Spinal cord (tissue), 10 donors: ENCODE data around the gene HSD11B1. TPM values are rescaled to one million over a fixed set of nuclear protein-coding genes. Genes with fewer than 3 reads are reported as not detected.

ENCODE experiments used
- DNase-seq, 6 donors: peaks; one replicate each; pipeline versions ENCODE4 v3.0.0 to v3.0.0-alpha.2; 2013 to 2015; ENCODE audit warnings: low spot score in 6 of 6, low read depth in 4 of 6
- H3K27ac ChIP-seq: one replicate; pipeline ENCODE4 v1.5.1; 2013; ENCODE audit warnings: low read depth, low read length, control low read depth
- H3K27me3 ChIP-seq: one replicate; pipeline ENCODE4 v1.6.1; 2013; ENCODE audit warnings: low read length; ENCODE audit not compliant: control insufficient read depth, insufficient read depth
- H3K36me3 ChIP-seq: one replicate; pipeline ENCODE4 v1.6.1; 2013; ENCODE audit warnings: low read length; ENCODE audit not compliant: control insufficient read depth, insufficient read depth
- H3K4me1 ChIP-seq: one replicate; pipeline ENCODE4 v1.6.1; 2013; ENCODE audit warnings: low read length; ENCODE audit not compliant: control insufficient read depth, insufficient read depth
- H3K4me3 ChIP-seq: one replicate; pipeline ENCODE4 v1.5.1; 2013; ENCODE audit warnings: low read depth, low read length, control low read depth
- H3K9me3 ChIP-seq: one replicate; pipeline ENCODE4 v1.6.1; 2013; ENCODE audit warnings: low read length; ENCODE audit not compliant: control insufficient read depth, insufficient read depth
- WGBS: methylation state at CpG from one replicate; pipeline ENCODE4 v1.1.5; 2013; ENCODE audit warnings: missing lambda C conversion rate; ENCODE audit not compliant: insufficient coverage; 5-methylcytosine and 5-hydroxymethylcytosine counted together
- long read RNA-seq, 4 donors: transcript quantifications; one replicate each; lab custom pipeline, GENCODE V29; 2026
- polyA plus RNA-seq, 2 donors: library from polyadenylated mRNA; unstranded; fragments of 120-200 nt; gene quantifications; one replicate each; pipeline ENCODE4 v1.2.1, GENCODE V29; 2013; ENCODE audit not compliant: insufficient read length in 2 of 2
- total RNA-seq, 2 donors: library from RNA; depleted of rRNA in 1 of 2; stranded (reverse); fragments of 120-200 nt in 1 of 2; fragments of >200 nt in 1 of 2; gene quantifications; one replicate each; pipeline versions ENCODE4 v1.2.3 to v1.2.4, GENCODE V29; 2013 to 2014
- donor health status: healthy.

HSD11B1 gene
- total RNA-seq = under 1 TPM; 0.22 to 0.40 TPM
- under 1 TPM; 0.38 to 0.75 TPM for polyA plus RNA-seq
- long read RNA-seq, donor 1 = 0 reads
- long read RNA-seq, donor 2 = 0 reads
- long read RNA-seq, donor 3 = 0 reads
- long read RNA-seq, donor 4, partial matches to known transcripts = 0 of 4 reads
- long read RNA-seq, donor 4, other reads (novel, unspliced or antisense) = 0 of 4 reads

DNA sequence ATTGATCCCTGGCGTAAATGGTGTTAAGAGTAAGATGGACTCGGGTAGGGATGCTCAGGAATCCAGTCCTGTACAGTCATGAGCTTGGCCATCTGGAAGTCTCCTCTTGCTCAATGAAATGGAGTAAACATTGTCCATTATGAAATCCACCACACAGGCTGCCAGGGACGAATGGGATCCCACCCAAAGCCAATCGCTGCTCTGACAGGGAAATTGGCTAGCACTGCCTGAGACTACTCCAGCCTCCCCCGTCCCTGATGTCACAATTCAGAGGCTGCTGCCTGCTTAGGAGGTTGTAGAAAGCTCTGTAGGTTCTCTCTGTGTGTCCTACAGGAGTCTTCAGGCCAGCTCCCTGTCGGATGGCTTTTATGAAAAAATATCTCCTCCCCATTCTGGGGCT lies at the start of gene HSD11B1:
HSD11B1 (plus strand) TSS at position 263 of the 400 bp plus-strand sequence; CDS start at position 360, 97 bp downstream.
- no peaks in the 10 kb centered on the region for H3K27me3 ChIP-seq
- H3K4me1 ChIP-seq = no peaks in the 10 kb centered on the region
- DNase-seq = peak in 2 of 6 donors; percentile 16 to 40
- H3K9me3 ChIP-seq = no peaks in the 10 kb centered on the region
- 71% methylated on average over 4 of the region's 6 CpGs for WGBS
- H3K4me3 ChIP-seq = no peak within 1 kb of the TSS
- no peak within 1 kb of the TSS for H3K27ac ChIP-seq
- no peaks in the 10 kb centered on the region for H3K36me3 ChIP-seq

DNA sequence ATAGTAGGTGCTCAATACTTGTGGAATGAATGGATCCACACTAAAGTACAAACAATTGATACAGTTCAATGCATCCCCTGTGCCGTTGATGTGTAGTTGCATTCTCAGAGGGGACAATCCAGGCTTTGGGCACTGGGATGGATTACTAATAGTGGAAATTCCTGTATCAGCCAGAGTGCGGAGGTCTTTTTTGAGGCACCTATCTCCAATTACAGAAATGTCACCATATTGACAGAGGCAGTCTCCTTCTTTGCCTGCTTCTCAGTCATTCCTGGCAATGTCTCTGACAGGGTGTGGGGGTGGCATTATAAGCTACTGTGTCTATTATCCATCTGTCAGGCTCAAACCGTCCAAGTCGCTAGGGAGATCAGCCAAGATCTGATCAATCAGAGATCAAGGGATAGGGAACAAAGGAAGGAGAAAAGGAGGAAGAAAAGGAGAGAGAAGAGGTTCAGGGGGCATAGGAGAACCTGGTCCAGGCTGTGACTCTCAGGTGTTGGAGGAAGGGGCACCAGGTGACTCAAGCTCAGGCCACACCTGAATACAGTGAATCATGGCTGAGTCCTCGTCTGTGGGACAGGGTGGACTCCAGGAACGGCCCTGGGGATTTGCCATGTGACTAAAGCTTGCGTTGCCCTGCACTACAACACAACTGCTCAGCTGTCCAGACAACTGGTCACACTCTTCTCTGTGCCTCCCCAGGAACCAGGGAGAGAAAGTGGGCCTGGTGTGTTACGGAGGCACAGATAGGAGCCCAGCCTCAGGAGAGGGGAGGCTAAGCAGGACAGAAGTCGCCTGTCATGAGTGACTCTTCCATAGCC lies 49.0 kb upstream of the HSD11B1 start:
- Histone ChIP-seq H3K4me1 (peaks cover 14% of the 10 kb centered on the region), H3K9me3 (no peaks in the 10 kb centered on the region), H3K27me3 (no peaks in the 10 kb centered on the region), H3K27ac (no peak overlapping the region), H3K36me3 (no peaks in the 10 kb centered on the region), H3K4me3 (no peak overlapping the region)
- WGBS = 80% methylated on average over 4 of the region's 9 CpGs
- DNase-seq = peak in 1 of 6 donors; percentile 71

DNA sequence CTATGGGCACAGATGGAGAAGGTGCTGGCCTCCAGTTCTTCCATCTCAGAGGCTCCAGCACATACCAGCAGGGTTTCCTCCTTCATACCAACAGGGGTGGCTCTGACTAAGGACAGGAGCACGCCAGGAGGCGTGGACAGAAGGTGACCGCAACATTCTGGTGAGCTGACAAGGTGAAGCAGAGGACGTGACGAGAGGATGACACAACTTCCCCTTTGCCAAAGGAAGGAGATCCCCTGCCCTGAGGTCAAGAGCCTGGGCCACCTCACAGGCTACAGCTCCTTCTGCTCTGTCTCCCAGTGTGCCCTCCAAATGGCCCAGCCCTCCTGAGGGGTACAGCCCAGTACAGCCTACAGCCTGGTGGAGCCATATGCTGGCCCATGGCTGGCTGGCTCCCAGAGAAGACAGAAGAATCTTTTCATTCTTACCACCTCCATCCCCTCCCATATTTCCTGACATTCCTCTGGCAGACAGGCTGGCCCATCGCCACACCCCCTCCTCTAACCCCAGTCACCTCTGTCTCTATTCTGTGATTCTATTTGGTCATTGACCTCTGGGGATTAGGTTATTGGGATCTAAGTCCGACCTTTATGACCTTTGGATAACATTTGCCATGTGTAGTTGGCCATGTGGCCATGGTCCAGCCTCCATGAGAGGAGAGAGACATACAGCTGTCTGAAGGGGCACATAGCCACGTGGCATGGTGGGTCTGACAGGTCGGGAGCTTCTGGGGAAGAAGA lies 47.3 kb upstream of the HSD11B1 start:
- DNase-seq = no peak
- 79% methylated on average over 7 of the region's 9 CpGs for WGBS

DNA sequence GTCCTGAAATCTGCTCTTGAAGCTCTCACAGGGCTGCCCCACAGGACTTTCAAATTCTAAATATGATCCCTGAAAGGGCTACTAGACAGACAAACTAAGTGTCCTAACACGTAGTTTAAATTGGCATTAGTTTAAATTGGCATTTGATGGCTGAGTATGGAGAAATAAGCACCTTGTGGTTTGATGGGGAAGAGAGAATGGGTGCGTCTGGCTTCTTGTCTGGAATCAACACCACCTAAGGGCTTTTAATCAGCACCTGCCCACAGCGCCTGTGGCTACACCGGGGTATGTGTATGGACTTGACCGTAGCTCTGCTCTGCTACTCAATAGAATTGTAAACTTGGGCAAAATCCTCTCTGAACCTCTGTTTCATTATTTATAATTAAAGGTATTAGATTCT lies 46.7 kb upstream of the HSD11B1 start:
- DNase-seq = no peak
- H3K27ac ChIP-seq = no peak overlapping the region
- no CpG with 5 or more reads among the region's 5 CpGs for WGBS
- no peaks in the 10 kb centered on the region for H3K36me3 ChIP-seq
- no peak overlapping the region for H3K4me3 ChIP-seq
- no peaks in the 10 kb centered on the region for H3K27me3 ChIP-seq
- H3K9me3 ChIP-seq = no peaks in the 10 kb centered on the region
- H3K4me1 ChIP-seq = peaks cover 5% of the 10 kb centered on the region

More for the DNA sequence above, 47.3 kb upstream of the HSD11B1 start:
- Histone ChIP-seq H3K36me3 (no peaks in the 10 kb centered on the region), H3K27me3 (no peaks in the 10 kb centered on the region), H3K4me1 (peaks cover 11% of the 10 kb centered on the region), H3K9me3 (no peaks in the 10 kb centered on the region), H3K4me3 (no peak overlapping the region), H3K27ac (no peak overlapping the region)

DNA sequence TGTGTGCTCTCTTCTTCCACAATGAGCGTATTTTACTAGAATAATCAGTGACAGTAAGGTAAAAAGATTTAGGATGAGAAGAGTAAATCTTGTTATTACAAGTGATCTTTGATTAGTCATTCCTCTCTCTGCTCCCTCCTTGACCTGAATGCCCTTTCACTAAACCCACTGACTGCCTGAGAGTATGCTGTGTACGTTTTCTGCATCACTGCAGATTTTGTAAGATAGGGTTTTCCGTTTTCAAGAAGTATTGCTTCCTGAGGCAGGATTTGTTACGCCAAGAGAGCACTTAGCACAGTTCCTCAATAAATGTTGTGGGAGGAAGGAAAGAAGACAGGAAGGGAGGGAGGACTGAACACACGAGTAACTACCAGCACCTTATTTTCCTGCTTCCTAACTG lies 44.7 kb upstream of the HSD11B1 start:
- Histone ChIP-seq H3K27ac (no peak overlapping the region), H3K4me1 (no peaks in the 10 kb centered on the region), H3K27me3 (no peaks in the 10 kb centered on the region), H3K4me3 (no peak overlapping the region), H3K36me3 (no peaks in the 10 kb centered on the region), H3K9me3 (no peaks in the 10 kb centered on the region)
- 31% methylated on average over 2 of the region's 5 CpGs for WGBS
- DNase-seq = peak in 1 of 6 donors; percentile 47

DNA sequence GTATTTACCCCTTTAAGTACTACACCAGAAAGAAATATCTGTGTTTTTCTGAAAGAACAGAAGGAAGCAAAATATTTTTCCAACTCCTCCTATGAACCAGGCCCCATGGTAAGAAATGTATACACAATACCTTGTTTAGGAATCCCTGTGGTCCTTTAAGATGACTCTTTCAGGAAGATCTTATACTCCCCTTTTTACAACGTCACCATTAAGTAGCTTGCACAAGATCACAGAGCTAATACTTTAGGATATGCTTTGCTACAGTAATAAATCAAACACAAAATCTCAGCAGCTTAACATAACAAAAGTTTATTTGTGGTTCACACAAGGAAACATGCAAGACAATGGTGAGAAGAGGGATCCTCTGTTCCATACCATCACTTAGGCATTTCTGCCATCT lies 43.6 kb upstream of the HSD11B1 start:
- no peaks in the 10 kb centered on the region for H3K27me3 ChIP-seq
- no peak overlapping the region for H3K4me3 ChIP-seq
- no peak overlapping the region for H3K27ac ChIP-seq
- WGBS = no CpG with 5 or more reads among the region's 1 CpG
- H3K9me3 ChIP-seq = no peaks in the 10 kb centered on the region
- H3K36me3 ChIP-seq = no peaks in the 10 kb centered on the region
- H3K4me1 ChIP-seq = no peaks in the 10 kb centered on the region
- DNase-seq = no peak

DNA sequence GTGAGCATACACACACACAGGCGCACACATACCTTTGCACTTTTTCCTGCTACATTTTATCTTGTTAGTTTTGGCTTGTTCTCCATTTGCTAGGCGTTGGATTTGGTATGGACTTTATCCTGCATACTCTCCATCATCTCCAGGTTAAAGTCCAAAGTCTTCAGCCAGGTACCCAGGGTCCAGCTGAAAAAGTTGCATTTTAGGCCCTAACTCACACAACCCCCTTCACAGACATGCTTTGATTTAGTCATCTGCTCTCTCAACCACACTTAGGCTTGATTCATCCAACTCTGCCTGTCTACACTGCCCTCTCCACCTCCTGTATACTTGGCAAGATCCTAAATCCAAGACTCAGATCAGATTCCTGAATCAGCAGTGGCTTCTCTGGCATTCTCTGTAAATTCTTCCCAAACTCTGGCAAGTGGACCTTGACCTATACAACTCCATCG lies 41.7 kb upstream of the HSD11B1 start:
- Histone ChIP-seq H3K36me3 (no peaks in the 10 kb centered on the region), H3K4me3 (no peak overlapping the region), H3K27me3 (no peaks in the 10 kb centered on the region), H3K27ac (no peak overlapping the region), H3K9me3 (no peaks in the 10 kb centered on the region), H3K4me1 (no peaks in the 10 kb centered on the region)
- 83% methylated on average over 1 of the region's 3 CpGs for WGBS
- DNase-seq = no peak

DNA sequence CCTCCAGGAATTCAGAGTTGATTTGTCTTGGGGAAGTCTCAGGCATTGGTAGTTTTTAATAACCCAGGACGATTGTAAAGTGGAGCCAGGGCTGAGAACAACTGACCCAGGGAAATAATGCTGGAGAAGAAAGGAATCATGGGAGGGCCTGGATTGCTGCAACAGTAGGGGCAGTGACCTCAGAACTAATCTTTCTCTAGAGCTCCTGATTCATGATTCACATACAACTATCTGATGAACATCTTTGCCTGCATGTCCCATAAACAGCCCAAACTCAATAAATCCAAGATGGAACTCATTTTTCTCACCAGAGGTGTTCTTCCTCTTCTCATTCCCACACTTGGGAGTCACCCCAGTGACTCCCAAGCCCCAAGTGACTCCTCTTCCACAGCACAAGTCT lies 37.5 kb upstream of the HSD11B1 start:
- Histone ChIP-seq H3K27me3 (no peaks in the 10 kb centered on the region), H3K9me3 (no peaks in the 10 kb centered on the region), H3K4me3 (no peak overlapping the region), H3K36me3 (no peaks in the 10 kb centered on the region), H3K27ac (no peak overlapping the region), H3K4me1 (no peaks in the 10 kb centered on the region)
- no CpG with 5 or more reads among the region's 1 CpG for WGBS
- DNase-seq = no peak

DNA sequence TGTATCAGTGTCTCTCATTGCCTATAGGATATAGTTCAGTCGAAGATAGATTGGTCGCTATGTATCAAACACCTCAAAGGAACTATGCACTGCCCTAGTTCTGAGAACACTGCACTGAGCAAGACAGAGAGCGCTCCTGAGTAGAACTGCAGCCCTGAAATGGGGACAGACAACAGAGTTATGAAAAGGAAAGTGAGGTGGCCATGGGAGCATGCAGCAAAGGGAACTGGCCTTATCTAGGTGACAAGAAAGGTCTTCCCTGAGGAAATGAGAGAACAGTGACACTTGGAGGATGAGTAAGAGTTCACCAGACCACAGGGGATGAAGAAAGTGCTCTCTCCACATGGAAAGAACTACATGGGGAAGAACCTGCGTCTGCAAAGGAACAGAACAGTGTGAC lies 36.9 kb upstream of the HSD11B1 start:
- WGBS = 93% methylated on average over 3 of the region's 4 CpGs

More for the DNA sequence above, 36.9 kb upstream of the HSD11B1 start:
- Histone ChIP-seq H3K9me3 (no peaks in the 10 kb centered on the region), H3K27ac (no peak overlapping the region), H3K36me3 (no peaks in the 10 kb centered on the region), H3K27me3 (no peaks in the 10 kb centered on the region), H3K4me3 (no peak overlapping the region), H3K4me1 (no peaks in the 10 kb centered on the region)
- DNase-seq = no peak
